GM12891 (cell line): ENCODE data around the gene LRP1B.

Source experiments
- POLR2A ChIP-seq: IDR thresholded peaks from 2 replicates; pipeline ENCODE4 v1.6.1; 2011; ENCODE audit warnings: low read depth, low read length, control low read depth
- POLR2AphosphoS5 ChIP-seq: IDR thresholded peaks from 2 replicates; pipeline ENCODE4 v1.6.1; 2011; ENCODE audit warnings: low read depth, low read length, control low read depth
- POU2F2 ChIP-seq: IDR thresholded peaks from 2 replicates; pipeline ENCODE4 v1.6.1; 2011; ENCODE audit warnings: low read depth, mild to moderate bottlenecking, control low read depth, low read length, moderate library complexity
- TAF1 ChIP-seq: IDR thresholded peaks from 2 replicates; pipeline ENCODE4 v1.6.1; 2011; ENCODE audit warnings: low read depth, low read length, control low read depth

DNA sequence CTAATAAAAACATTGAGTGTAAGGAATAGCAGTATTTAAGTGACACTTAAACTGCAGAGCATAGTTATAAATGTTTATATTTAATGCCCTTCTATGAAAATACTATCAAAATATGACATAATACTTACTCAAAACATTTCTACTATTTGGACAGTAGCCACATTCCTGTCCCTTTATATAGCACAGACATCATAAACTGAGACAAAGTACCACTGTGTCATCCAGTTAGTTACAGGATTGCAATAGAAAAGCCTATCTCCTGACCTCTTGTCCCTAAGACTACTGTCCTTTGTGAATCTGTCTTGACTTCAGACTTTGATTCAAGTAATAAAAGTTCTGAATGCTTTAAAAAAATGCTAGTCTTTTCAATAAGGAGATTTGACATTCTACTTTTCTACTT is 1822.1 kb downstream of the LRP1B start:
- TF ChIP-seq POLR2A (no peak), POLR2AphosphoS5 (no peak), TAF1 (no peak), POU2F2 (no peak)
